HG03095 (cell line): Measurements from ENCODE around the gene TDRD9.

Experiments
- ATAC-seq: cut with Tn5 transposase; IDR thresholded peaks from one replicate; pipeline ENCODE4 v1.9.1; 2021; ENCODE audit warnings: moderate library complexity; ENCODE audit not compliant: unreplicated experiment

TDRD9 gene

DNA sequence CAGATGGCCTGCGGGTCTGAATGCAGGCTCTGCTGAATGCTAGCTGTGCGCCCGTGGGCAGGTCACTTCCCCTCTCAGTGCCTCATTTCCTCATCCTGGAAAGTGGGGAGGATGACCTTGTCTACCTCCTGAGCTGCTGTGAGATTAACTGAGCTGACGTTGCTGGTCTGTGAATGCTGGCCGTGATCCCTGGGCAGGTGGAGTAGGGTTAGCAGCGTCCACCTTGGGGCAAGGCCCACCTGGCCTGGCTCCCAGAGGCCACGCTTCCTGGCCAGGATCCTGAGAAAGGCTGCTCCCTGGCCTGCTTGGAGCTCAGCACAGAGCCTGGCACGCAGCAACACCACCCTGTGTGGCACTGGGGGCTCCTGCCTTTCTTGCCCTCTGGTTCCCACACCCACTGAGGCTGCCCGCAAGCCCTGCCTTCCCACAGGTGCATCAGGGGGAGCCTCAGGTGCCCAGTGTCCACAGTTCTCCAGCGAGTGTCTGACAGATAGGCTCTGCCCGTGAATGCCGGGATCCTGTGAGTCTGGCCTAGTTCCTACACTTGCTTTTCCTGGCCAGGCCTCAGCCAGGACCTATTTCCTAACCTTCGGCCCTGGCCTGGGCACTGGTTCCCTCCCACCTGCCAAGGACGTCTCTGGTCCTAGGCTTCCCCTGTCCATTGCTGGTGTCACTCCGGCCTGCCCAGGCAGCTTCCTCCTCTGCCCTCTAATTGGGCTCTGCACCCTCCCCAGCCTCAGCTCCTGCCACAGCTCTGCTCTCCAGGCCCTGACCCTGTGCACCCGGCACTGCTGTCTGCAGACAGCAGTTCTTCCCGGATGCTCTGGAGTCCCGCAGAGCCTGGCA, 37.2 kb upstream of the TDRD9 start:
- no peak for ATAC-seq

DNA sequence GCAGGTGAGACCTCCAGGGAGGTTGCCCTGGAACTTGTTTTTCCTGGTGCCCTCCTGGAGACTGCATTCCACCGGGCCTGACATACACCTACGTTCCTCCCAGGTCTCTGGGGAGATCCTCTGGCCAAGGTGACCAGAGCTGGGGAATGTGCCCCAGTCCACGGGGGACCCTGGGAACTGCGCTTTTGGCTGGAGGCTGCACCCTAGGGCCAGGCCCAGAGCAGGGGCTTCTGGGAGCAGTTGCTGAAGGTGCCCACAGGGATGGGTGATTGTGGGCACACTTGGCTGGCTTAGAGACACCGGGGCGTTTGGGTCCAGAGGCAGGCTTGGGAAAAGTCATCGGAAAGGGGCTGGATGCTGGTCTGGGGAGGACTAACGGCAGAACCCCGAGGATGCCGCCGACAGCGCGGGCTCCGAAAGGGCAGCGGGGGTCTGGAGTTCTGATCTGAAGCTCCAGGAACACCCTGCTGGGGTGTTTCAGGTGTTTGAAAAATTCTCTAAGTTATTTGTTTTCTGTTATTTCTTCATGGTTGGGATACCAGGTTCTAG, 36.5 kb upstream of the TDRD9 start:
- no peak for ATAC-seq

GRCh38 chr14:103892247-103892646, 36.0 kb upstream of the TDRD9 start:
- no peak for ATAC-seq

- ATAC-seq = no peak
These were observed 34.1 kb upstream of the TDRD9 start for GRCh38 chr14:103894034-103894722.

GRCh38 chr14:103894723-103895059, 33.6 kb upstream of the TDRD9 start:
- ATAC-seq = no peak

DNA sequence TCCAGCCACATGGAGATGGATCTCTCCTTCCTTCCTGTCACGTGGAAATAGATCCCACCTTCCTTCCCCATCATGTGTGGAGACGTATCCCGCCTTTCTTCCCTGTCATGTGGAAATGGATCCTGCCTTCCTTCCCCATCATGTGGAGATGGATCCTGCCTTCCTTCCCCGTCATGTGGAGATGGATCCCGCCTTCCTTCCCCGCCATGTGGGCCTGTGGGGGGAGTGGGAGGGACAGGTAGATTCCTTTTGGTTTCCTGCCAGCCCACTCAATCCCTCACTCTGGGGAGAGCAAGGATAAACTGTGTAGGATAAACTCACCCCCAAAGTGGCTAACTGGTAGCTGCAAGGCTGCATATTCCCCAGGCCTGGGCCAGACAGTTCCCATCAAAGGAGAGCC, 31.7 kb upstream of the TDRD9 start:
- no peak for ATAC-seq

DNA sequence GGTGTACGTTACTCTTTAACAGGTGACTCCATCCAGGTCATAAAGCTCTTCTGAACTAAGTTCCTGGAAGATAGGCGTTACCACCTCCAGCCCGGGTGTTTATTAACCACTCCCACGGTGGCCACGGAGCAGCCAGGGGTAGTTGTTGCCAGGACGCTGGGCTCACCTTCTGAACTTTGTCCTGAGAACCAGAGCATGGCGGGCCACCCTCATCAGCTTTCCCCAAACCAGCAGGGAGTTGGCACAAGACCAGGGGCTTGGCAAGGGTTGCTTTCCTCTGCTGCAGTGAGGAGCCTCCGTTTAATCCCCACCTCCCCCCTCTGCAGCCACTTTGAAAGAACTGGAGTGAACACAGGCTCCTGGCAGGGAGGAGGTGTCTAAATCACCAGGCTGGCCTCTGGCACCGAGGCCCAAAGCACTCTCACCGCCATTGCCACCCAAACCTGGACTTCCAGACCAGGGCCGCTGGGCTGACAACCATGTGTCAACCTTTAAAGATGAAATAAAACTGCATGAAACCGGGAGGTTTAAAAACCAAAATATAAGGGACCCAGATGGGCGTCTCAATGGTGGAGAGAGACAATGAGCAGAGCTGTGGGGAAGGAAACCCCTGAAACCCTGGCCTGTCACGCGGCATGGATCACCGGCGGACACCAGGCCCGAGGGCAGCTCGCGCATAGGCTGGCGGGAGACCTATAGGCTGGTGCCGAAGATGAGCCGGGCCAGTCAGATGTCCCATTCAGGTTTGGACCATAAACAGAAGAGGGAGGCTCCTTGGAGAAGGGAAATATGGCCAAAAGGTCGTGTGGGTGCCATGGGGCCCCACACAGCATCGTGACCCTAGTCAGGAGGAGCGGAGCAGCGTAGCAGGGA, 30.9 kb upstream of the TDRD9 start:
- ATAC-seq = no peak

DNA sequence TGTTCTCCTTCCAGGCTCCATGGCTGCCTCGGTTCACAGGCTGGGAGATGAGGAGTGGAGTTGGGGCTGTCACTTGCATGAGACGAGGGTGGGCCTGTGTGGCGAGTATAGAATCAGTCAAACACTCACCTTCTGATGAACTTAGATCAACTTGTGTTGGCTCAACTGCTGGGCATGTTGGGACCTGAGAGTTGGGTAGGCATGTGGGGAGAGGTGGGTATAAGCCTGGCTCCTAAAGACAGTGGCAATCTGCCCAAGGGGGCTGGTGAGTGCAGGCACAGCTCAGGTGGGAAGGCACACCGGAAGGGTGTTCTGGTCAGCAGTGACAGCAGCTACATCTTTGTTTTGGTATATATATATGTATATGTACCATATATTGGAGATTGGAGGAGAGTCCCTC, 30.1 kb upstream of the TDRD9 start:
- ATAC-seq = no peak

DNA sequence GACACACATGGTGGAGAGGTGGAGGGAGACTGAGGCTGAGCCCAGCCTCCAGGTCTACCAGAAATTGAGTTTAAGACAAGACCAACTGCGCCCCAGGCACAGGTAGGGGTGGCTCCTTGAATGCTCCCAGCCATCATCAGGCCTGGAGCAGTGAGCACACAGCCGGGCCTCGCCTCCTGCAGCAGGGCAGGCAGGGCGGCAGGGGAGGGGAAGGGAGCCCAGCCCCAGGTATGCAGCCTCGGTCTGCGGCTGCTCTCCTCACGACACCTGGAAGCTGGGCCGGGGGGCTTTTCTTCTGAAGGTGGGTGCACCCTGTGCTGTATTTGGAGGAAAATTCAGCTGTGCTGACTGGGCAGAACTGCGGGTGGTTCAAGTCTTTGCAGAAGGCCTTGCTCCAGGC, 29.5 kb upstream of the TDRD9 start:
- ATAC-seq = no peak

- no peak for ATAC-seq
These were observed 28.9 kb upstream of the TDRD9 start for GRCh38 chr14:103899316-103899715.

DNA sequence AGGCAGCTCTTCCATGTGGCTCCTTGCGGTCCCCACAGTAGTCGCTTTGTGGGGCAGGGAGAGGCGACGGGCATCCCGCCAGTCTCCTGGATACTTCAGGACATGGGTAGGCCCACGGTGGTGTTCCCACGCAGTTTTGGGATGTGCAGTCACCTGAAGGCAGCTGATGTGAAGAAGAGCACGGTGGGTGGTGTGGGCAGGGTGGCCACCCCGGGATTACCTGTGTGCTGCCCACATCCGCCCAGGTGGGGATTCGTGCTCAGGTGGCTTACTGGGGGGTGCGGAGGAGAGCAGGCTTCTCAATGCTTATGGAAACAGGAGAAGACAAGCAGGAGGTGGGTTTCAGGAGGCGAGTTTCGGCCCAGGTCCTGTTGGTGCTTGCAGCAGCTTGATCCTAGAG, 28.4 kb upstream of the TDRD9 start:
- ATAC-seq = no peak

DNA sequence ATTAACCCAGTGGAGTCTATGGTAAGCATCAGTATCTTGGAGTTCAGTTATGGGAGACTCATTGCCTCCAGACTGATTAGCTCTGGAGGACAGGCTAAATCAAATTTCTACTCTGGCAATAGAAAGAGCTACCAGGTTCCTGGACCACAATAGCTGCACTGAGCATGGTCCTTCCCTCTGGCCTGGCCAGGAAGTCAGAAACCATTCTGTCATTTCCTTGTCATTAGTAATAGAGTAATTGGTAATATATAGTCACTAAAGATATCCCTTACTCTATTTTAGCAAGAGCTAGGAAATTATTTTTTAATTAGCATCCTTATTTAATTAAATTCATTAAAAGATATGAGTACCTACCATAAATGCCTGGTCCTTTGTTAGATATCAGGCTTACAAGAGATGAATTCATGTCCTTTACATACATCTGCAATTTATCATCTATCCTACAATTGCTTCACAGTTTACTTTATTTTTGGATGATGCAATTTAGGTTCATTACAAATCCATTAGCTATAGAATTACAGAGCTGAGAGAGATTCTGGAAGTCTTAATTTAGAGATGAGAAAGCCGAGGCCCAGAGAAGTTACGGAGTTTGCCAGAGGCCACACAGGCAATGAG, 23.7 kb upstream of the TDRD9 start:
- no peak for ATAC-seq

GRCh38 chr14:103905842-103906456, 22.3 kb upstream of the TDRD9 start:
- ATAC-seq = no peak

- no peak for ATAC-seq
These were observed 19.7 kb upstream of the TDRD9 start for GRCh38 chr14:103908580-103908979.

DNA sequence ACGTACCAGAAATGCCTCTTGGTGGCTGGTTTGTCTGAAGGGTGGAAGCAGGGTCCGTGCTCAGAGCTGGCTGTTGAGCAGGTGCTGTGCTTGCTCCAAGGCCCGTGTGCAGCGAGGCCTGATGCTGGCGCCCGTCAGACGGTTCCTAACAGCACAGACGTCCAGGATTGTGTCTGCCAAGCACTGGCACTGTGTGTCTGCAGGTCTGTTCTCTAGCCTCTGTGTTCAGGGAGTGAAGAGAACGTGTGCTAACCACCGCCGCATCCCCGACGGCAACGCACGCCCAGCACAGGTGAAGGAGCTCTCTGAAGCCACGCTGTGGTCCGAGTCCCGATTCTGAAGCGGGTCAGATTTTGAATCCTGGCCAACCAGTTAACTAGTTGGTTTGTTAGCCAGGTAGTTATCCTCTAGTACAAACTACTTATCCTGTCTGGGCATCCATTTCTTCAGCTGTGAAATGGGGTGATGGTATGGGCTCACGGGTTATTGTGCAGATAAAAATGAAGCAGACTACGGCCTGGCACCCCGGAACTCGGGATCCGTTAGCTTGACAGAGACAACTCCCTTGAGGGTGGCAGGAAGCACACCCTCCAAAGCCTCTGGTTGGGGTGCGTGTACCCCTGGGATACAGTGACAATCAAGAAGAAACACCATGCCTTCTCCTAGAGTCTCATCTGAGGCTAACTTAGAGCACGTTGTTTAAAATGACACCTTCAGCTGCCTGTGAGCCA, 18.6 kb upstream of the TDRD9 start:
- ATAC-seq = no peak

DNA sequence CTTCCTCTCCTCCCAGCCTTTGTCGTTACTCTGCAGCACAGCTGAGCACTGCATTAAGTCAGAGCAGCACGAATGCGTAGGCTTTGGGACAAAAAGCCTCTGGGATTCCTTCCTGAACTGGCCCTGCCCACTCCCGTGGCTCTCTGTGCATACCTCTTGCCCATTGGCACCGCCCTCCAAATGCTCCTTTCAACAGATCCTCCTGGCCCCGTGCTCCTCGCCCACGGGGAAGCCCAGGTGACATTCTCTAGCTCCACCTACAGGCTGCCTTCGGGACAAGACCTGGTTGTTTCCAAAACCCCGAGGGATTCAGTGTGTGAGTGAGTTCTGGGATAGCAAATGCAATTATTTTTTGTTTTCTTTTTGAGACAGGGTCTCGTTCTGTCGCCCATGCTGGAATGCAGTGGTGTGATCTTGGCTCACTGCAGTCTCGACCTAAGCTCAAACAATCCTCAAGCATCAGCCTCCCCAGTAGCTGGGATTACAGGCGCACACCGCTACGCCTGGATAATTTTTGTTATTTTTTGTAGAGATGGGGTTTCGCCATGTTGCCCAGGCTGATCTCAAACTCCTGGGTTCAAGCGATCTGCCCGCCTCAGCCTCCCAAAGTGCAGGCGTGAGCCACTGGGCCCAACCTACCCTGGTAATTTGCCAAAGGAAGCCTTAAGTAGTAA, 17.9 kb upstream of the TDRD9 start:
- ATAC-seq = no peak

DNA sequence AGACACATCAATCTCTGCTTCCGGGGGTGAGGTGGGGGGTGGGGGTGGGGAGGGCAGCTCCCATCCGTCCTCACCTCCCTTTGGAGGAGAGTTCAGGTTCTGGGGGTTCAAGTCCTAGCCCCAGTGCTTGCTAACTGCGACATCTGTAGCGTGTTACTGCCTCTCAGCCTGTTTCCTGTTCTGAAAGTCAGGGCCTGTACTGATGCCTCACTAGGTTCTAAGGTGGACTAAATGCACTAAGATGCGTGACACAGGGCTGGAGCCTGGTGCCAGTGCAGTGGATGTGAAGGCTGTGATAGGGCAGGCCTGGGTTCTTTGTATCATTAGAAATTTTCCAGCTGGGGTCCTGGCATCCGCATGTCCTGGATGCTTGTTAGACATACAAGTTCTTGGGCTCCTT, 17.3 kb upstream of the TDRD9 start:
- ATAC-seq = no peak

DNA sequence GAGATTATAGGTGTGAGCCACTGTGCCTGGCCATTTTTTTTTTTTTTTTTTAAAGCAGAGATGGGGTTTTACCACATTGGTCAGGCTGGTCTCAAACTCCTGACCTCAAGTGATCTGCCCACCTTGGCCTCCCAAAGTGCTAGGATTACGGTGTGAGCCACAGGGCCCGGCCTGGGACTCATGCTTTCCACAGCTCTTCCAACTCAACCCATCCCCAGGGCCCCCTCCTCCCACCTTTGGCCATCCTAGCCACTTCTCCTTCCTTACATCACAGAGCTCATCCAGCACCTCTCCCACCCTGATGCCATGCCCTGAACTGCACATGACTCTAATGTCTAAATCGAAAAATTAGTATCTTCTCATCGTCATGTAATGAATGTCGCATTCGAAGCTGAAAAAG, 12.6 kb upstream of the TDRD9 start:
- no peak for ATAC-seq

DNA sequence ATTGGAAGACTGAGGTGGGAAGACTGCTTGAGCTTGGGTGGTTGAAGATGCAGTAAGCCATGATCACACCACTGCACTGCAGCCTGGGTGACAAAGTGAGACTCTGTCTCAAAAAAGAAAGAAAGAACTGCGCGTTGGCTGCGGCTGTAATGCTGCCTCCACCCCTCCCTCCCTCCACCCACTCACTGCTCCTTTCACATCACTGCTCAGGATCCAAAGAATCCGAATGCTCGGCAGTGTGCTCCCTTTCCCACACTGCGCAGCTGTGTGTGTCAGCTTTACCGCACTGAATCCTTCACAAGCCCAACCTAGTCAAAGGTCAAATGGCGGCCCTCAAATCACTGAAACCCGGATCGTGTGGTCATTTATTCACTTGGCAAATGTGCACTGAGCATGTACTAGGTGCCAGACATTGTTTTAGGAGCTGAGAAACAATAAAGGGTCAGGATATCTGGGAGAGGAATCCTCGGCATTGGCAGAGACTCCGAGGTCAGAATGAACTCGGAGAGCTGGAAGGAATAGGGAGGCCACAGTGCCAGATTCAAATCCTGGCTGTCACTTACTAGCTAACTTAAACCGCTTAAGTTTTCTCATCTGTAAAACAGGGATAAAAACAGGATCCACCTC, 11.5 kb upstream of the TDRD9 start:
- no peak for ATAC-seq
